D721Med (cell line): ENCODE data around the gene OAS2.
"Not testable (repeated sequence)": the region's sequence is repeated elsewhere in the genome, so short reads cannot be mapped to it uniquely, and the experiment has no call there.

Experiments used
- DNase-seq: peaks from one replicate; pipeline ENCODE4 v3.0.0; 2011; ENCODE audit warnings: low spot score; ENCODE audit not compliant: insufficient read length
- FAIRE-seq: peaks from 2 replicates; lab custom pipeline; 2011; peaks lifted over from hg19 to GRCh38; lab: Jason Lieb, UNC
- CTCF ChIP-seq: IDR thresholded peaks from 2 replicates; pipeline ENCODE4 v1.5.1; 2012; ENCODE audit warnings: mild to moderate bottlenecking, control low read depth; ENCODE audit not compliant: insufficient read depth; ENCODE audit errors: missing control alignments

The OAS2 gene

GRCh38 chr12:112950701-112951100 lies 27.6 kb upstream of the OAS2 start:
- no peak for TF ChIP-seq CTCF
- no peak for FAIRE-seq

GRCh38 chr12:112957125-112957524 lies 21.2 kb upstream of the OAS2 start:
- FAIRE-seq, DNase-seq: not testable (repeated sequence)

More at GRCh38 chr12:112950701-112951100, 27.6 kb upstream of the OAS2 start:
- DNase-seq: no peak

GRCh38 chr12:112961074-112961473 lies 17.2 kb upstream of the OAS2 start:
- no peak for DNase-seq
- no peak for FAIRE-seq
- TF ChIP-seq CTCF: no peak

GRCh38 chr12:112961536-112961935 lies 16.8 kb upstream of the OAS2 start:
- no peak for TF ChIP-seq CTCF
- DNase-seq (no peak), FAIRE-seq (no peak)

- DNase-seq (no peak), FAIRE-seq (no peak)
- no peak for TF ChIP-seq CTCF
Measured at GRCh38 chr12:112962561-112962960, 15.8 kb upstream of the OAS2 start.

GRCh38 chr12:112963227-112963861 lies 15.0 kb upstream of the OAS2 start:
- FAIRE-seq (no peak), DNase-seq (no peak)
- TF ChIP-seq CTCF: no peak

- FAIRE-seq (no peak), DNase-seq (no peak)
- TF ChIP-seq CTCF: no peak
Measured at GRCh38 chr12:112964067-112964670, 14.2 kb upstream of the OAS2 start.

GRCh38 chr12:112964915-112965314 lies 13.4 kb upstream of the OAS2 start:
- TF ChIP-seq CTCF: no peak
- no peak for DNase-seq
- FAIRE-seq: no peak
